ENCODE measurements around the gene SSTR3. TPM values are rescaled to one million over a fixed set of nuclear protein-coding genes. Genes with fewer than 3 reads are reported as not detected.

The SSTR3 gene
- total and polyA plus RNA-seq, 9 of the 15 experiments (the other 6 are each of a cell fraction or from before 2014, with no cell fraction given) = 0.03 TPM; not detected in 8

DNA sequence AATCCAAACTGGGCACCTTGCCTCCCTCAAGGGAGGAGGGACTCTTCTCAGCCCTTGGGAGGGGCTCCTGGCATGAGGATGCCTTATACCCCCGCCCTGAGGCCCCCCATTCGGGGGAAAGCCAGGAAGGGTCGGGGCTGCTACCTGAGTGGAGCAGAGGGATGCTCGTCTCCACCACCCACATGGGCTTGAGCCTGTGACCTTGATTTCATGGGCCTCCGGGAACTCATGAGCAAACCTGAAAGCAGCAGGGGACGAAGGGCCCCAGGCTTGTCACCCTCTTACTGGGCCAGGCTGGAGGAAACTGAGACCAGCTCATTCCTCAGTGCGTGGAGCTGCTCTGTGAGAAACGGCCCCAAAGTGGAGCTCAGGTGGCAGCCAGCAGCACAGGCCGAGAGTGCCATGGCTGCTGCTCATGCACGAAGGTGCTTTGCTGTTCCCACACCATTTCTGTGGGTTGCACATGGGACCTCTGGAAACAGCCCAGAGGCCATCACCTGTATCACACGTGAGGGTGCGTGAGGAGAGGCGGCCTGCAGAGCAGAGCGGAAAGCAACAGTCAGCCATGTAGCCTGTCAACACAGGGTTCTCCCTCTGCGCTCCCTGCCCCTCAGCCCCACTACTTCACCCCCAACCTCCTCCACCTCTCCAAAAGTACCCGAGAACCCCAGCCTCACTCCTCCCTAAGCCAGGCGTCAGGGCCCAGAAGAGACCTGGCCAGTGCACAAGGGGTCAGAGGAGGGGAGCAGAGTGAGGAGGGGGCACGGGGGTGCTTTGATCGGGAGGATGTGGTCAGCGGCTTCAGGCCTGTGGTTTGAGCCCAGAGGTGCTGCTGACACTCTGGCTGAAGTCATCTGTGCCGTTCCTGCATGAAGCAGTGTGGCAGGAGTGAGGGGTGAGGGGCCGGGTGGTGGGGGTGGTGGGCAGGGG lies 48.4 kb downstream of the SSTR3 start (continued):
- no peak for TF ChIP-seq RBM22 (IDR thresholded peaks at IDR 0.05; ENCODE audit: low read depth, low read length, poor library complexity, severe bottlenecking)
- TF ChIP-seq, protein P1, sequence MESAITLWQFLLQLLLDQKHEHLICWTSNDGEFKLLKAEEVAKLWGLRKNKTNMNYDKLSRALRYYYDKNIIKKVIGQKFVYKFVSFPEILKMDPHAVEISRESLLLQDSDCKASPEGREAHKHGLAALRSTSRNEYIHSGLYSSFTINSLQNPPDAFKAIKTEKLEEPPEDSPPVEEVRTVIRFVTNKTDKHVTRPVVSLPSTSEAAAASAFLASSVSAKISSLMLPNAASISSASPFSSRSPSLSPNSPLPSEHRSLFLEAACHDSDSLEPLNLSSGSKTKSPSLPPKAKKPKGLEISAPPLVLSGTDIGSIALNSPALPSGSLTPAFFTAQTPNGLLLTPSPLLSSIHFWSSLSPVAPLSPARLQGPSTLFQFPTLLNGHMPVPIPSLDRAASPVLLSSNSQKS (CRISPR knock-in tag; IDR thresholded peaks at IDR 0.05) = no peak
- TF ChIP-seq GABPB1 (CRISPR knock-in tag; IDR thresholded peaks at IDR 0.05) = no peak

DNA sequence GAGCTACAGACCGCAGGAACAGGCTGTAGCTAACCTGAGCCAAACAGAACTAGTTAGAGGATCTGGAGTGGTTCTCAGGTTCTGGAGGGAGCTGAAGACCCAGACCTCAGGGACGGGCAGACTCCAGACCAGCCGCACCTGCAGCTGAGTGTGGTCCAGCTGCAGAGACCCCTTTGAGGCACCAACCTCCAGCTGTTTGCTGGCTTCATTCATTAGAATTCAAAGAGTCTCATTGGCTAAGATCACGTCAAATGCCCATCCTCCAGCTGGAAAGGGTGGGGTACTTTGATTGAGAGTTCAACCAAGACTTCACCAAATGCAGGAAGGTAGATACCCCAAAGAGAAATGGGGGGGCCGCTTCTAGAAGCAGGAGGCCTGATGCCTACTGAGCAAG lies 49.2 kb downstream of the SSTR3 start:
- Histone ChIP-seq H3K27me3 (ENCODE audit: control insufficient read depth in 2 of 2, insufficient read depth in 2 of 2, low read length in 2 of 2) (peaks cover 0 to 21% of the 10 kb centered on the region in 2 experiments; a peak in 3 of 5 replicates), H3K9me1 (ENCODE audit: control insufficient read depth, insufficient read depth, low read length) (no peaks in the 10 kb centered on the region), H3K4me1 (replicated peaks in 1 of 2; ENCODE audit: control insufficient read depth in 2 of 2, insufficient read depth in 2 of 2, low read length in 2 of 2) (peaks cover 0 to 13% of the 10 kb centered on the region in 2 experiments; a peak in 2 of 5 replicates), H3K27ac (ENCODE audit: extremely low read depth, low read depth, low read length) (no peak overlapping the region), H3K36me3 (ENCODE audit: control insufficient read depth, insufficient read depth, low read length) (no peaks in the 10 kb centered on the region), H3K9ac (ENCODE audit: insufficient read depth in 1 of 2, low read depth in 2 of 2, low read length in 2 of 2) (no peak overlapping the region), H3K9me3 (replicated peaks; ENCODE audit: control insufficient read depth, insufficient read depth, low read depth, low read length) (no peaks in the 10 kb centered on the region; the same call in 1 of the 2 replicates), H3K4me2 (ENCODE audit: insufficient read depth, low read length) (no peak overlapping the region), H3K4me3 (no peak overlapping the region), H2AFZ (ENCODE audit: low read depth, low read length) (no peak overlapping the region), H4K20me1 (replicated peaks; ENCODE audit: control insufficient read depth, insufficient read depth, low read length) (no peaks in the 10 kb centered on the region), H3K79me2 (ENCODE audit: control insufficient read depth, insufficient read depth, low read length) (no peaks in the 10 kb centered on the region)
- DNase-seq (ENCODE audit: extremely low read depth in 1 of 4, low spot score in 3 of 4) (no peak), FAIRE-seq (no peak), ATAC-seq (no peak)
- WGBS (ENCODE audit: insufficient coverage, low coverage, missing lambda C conversion rate) = 0% methylated on average over 5 of the region's 5 CpGs
- POLR2A ChIA-PET = interaction anchor here (0.7 kb wide), 1 partner anchor 312 kb away, joined by 3 read pairs; no protein-coding TSS in a partner anchor
- TF ChIP-seq SP2 (IDR thresholded peaks at IDR 0.05; ENCODE audit: extremely low read depth, low read depth, low read length, poor library complexity, severe bottlenecking) = no peak
- TF ChIP-seq ZEB2 (IDR thresholded peaks at IDR 0.05) = no peak
- no peak for TF ChIP-seq BCOR (IDR thresholded peaks at IDR 0.05)
- no peak for TF ChIP-seq ATF1 (CRISPR knock-in tag; IDR thresholded peaks at IDR 0.05)
- no peak for TF ChIP-seq ATF1 (tag; IDR thresholded peaks at IDR 0.05)
- no peak for TF ChIP-seq XRCC3 (IDR thresholded peaks at IDR 0.05)
- no peak for TF ChIP-seq PPARD (CRISPR knock-in tag; IDR thresholded peaks at IDR 0.05)
- no peak for TF ChIP-seq RB1 (IDR thresholded peaks at IDR 0.05; ENCODE audit: low read depth)
- no peak for TF ChIP-seq MTA1 (IDR thresholded peaks at IDR 0.05; ENCODE audit: borderline replicate concordance)
- in situ Hi-C loops (cut with MboI) = no loop called here
- CTCF ChIA-PET (ENCODE audit: low intra/inter-chr PET ratio) = no interaction called here
- intact Hi-C loops (cut with micrococcal nuclease) = no loop called here
- no TSS peak for BruUV-seq (replicated peaks)

All from K562 (cell line).